ENCODE data around the gene CACNA1A. TPM values are rescaled to one million over a fixed set of nuclear protein-coding genes. Genes with fewer than 3 reads are reported as not detected.
"Not testable (repeated sequence)": the region's sequence is repeated elsewhere in the genome, so short reads cannot be mapped to it uniquely, and the experiment has no call there.

CACNA1A gene
- total RNA-seq, 1 donor from 2014 or later = 1.5 TPM

- no peak overlapping the region for H3K4me3 Mint-ChIP-seq
- H3K36me3 Mint-ChIP-seq (ENCODE audit: low read depth) = no peaks in the 10 kb centered on the region
- POLR2A ChIA-PET = no interaction called here
- no peak overlapping the region for H3K27ac Mint-ChIP-seq
- no peaks in the 10 kb centered on the region for H3K9me3 Mint-ChIP-seq
- H3K27me3 Mint-ChIP-seq = peaks cover 24% of the 10 kb centered on the region
- CTCF ChIA-PET = interaction anchor here (0.7 to 1.1 kb wide), 2 partner anchors 152 to 452 kb away, joined by 3 to 4 read pairs; no protein-coding TSS in a partner anchor
- ATAC-seq (ENCODE audit: low read depth) (no peak), DNase-seq (no peak)
- no peak for TF ChIP-seq CTCF (IDR thresholded peaks at IDR 0.05)
- intact Hi-C loops (cut with micrococcal nuclease) = no loop called here
- no peaks in the 10 kb centered on the region for H3K4me1 Mint-ChIP-seq
Observed at GRCh38 chr19:13429563-13429962, 76.7 kb downstream of the CACNA1A start.

- DNase-seq (no peak), ATAC-seq (ENCODE audit: low read depth) (no peak)
- CTCF ChIA-PET = no interaction called here
- H3K36me3 Mint-ChIP-seq (ENCODE audit: low read depth) = no peaks in the 10 kb centered on the region
- H3K9me3 Mint-ChIP-seq = no peaks in the 10 kb centered on the region
- POLR2A ChIA-PET = interaction anchor here (0.6 kb wide), 1 partner anchor 232 kb away, joined by 3 read pairs; no protein-coding TSS in a partner anchor
- no peak overlapping the region for H3K4me3 Mint-ChIP-seq
- no peak for TF ChIP-seq CTCF (IDR thresholded peaks at IDR 0.05)
- intact Hi-C loops (cut with micrococcal nuclease) = no loop called here
- no peak overlapping the region for H3K27ac Mint-ChIP-seq
- peaks cover 24% of the 10 kb centered on the region for H3K27me3 Mint-ChIP-seq
- no peaks in the 10 kb centered on the region for H3K4me1 Mint-ChIP-seq
Observed at GRCh38 chr19:13428352-13428751, 77.9 kb downstream of the CACNA1A start.

DNA sequence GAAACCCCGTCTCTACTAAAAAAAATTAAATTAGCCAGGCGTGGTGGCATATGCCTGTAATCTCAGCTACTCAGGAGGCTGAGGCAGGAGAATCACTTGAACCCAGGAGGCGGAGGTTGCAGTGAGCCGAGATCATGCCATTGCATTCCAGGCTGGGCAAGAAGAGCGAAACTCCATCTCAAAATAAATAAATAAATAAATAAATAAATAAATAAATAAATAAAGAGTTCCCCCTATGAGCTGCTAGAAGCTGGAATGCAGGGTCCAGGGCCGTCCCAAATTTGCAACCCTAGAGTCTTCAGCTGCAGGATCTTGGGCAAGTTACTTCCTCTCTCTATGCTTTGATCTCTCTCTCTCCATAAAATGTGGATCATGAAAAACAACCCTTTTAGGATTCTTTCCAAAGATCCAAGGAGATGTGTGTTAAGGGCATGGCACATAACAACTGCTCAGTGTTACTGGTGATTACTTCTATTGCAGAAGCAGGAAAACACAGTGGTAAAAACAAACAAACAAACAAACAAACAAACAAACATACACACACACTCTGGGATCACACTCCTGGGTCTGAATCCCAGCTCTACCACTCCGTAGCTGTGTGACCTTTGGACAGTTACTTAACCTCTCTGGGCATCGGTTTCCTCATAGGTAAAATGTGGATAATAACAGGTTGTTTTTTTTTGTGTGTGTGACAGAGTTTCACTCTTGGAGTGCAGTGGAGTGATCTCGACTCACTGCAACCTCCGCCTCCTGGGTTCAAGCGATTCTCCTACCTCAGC lies 78.8 kb downstream of the CACNA1A start:
- no peaks in the 10 kb centered on the region for H3K9me3 Mint-ChIP-seq
- no peak overlapping the region for H3K4me3 Mint-ChIP-seq
- CTCF ChIA-PET = no interaction called here
- H3K27ac Mint-ChIP-seq = no peak overlapping the region
- no peaks in the 10 kb centered on the region for H3K36me3 Mint-ChIP-seq (ENCODE audit: low read depth)
- peaks cover 24% of the 10 kb centered on the region for H3K27me3 Mint-ChIP-seq
- intact Hi-C loops (cut with micrococcal nuclease) = no loop called here
- ATAC-seq (ENCODE audit: low read depth) (no peak), DNase-seq (no peak)
- TF ChIP-seq CTCF (IDR thresholded peaks at IDR 0.05) = no peak
- no peaks in the 10 kb centered on the region for H3K4me1 Mint-ChIP-seq
- POLR2A ChIA-PET = no interaction called here

DNA sequence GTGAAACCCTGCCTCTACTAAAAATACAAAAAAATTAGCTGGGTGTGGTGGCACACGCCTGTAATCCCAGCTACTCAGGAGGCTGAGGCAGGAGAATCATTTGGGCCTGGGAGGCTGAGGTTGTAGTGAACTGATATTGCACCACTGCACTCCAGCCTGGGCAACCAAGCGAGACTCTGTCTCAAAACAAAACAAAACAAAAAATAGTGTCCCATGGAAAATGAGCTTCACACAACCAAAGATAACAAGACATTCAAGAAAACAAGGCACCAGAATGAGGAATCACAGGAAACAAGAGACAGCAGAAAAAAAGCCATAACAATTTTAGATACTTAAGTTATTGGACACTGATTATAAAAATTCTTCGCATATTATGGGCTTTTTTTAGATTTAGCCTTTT lies 80.4 kb downstream of the CACNA1A start:
- CTCF ChIA-PET; H3K9me3 Mint-ChIP-seq; ATAC-seq (ENCODE audit: low read depth); H3K27ac Mint-ChIP-seq; H3K4me3 Mint-ChIP-seq; intact Hi-C loops (cut with micrococcal nuclease); DNase-seq; H3K4me1 Mint-ChIP-seq; H3K36me3 Mint-ChIP-seq (ENCODE audit: low read depth); POLR2A ChIA-PET: not testable (repeated sequence)
- peaks cover 20% of the 10 kb centered on the region for H3K27me3 Mint-ChIP-seq

DNA sequence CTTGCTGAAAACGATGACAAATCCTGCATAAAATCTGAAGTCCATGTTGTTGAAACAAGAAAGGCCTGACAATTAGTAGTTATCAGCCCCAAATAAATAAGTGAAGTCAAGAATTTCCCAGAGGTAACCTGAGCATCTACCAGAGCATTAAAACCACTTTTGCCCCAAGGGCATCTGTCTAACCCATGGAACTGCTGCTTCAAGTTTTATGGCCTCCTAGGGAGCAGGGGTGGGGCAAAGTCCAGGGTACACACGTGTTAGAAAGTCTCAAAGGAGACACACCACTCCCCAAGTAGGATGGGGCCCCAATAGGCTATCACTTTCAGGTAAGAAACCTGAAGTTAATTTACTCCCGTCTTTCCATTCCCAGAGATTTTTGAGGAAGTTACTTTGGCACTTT lies 81.1 kb downstream of the CACNA1A start:
- Mint-ChIP-seq H3K9me3 (peaks cover 9% of the 10 kb centered on the region), H3K4me3 (no peak overlapping the region), H3K36me3 (ENCODE audit: low read depth) (no peaks in the 10 kb centered on the region), H3K4me1 (no peaks in the 10 kb centered on the region), H3K27me3 (peaks cover 13% of the 10 kb centered on the region), H3K27ac (no peak overlapping the region)
- intact Hi-C loops (cut with micrococcal nuclease) = no loop called here
- ChIA-PET POLR2A (no interaction called here), CTCF (no interaction called here)
- no peak for DNase-seq
- no peak for TF ChIP-seq CTCF (IDR thresholded peaks at IDR 0.05)
- no peak for ATAC-seq (ENCODE audit: low read depth)

Measured in activated B cell treated with CpG ODN at 0.5 μM for 24 hours (primary cell).